ENCODE results near the gene UQCR10. TPM values are rescaled to one million over a fixed set of nuclear protein-coding genes. Genes with fewer than 3 reads are reported as not detected.

Gene UQCR10
- total and polyA plus RNA-seq, 2 experiments from 2014 or later: 78.0 to 535 TPM

DNA sequence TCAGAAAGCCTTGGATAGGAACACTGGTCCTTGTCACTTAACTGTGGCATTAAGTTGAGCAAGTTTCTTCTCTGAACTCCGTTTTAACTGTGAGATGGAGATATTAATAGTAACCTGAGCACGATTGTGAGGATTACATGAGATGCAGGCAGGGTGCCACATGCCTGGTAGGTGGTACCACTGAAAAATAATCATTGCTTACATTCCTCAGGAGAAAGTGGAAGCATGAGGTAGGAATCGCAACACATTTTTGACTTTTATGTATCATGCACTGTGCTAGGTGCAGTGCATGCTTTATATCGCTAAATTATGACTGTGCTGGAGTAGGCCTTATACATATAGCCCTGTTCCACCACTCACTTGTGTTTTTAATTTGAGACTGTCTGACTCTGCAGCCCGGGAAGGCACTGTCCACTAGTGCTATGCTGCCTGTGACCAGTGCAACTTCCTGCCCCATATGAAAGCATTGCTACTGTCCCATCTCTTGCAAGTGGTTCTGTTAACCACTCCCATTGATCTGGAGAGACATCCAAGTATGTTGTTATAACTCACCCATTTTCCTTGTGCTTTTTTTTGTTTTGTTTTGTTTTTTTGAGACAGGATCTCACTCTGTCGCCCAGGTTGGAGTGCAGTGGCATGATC is 1.0 kb downstream of the UQCR10 start:
- Histone ChIP-seq H2AFZ (no peak overlapping the region), H3K4me3 (peak overlapping the region; percentile 82), H3K4me1 (ENCODE audit: insufficient read depth) (peaks cover 11% of the 10 kb centered on the region), H3K36me3 (ENCODE audit: insufficient read depth) (no peaks in the 10 kb centered on the region), H3K9me2 (ENCODE audit: insufficient read depth) (no peaks in the 10 kb centered on the region), H3K79me2 (replicated peaks; ENCODE audit: insufficient read depth) (peaks cover 24% of the 10 kb centered on the region), H3K27ac (ENCODE audit: low read depth) (no peak overlapping the region; the same call in 1 of the 2 replicates), H3K4me2 (peak overlapping the region; percentile 99), H4K20me1 (replicated peaks; ENCODE audit: insufficient read depth) (no peaks in the 10 kb centered on the region; the same call in 1 of the 2 replicates), H3F3A (replicated peaks; ENCODE audit: low read depth) (peaks cover 4% of the 10 kb centered on the region; the same call in 1 of the 2 replicates), H3K27me3 (ENCODE audit: insufficient read depth) (no peaks in the 10 kb centered on the region)
- H3K4me1 Mint-ChIP-seq: peaks cover 15% of the 10 kb centered on the region
- ATAC-seq: no peak
- H3K36me3 Mint-ChIP-seq (ENCODE audit: low read depth): peaks cover 28% of the 10 kb centered on the region
- TF ChIP-seq, protein P1, sequence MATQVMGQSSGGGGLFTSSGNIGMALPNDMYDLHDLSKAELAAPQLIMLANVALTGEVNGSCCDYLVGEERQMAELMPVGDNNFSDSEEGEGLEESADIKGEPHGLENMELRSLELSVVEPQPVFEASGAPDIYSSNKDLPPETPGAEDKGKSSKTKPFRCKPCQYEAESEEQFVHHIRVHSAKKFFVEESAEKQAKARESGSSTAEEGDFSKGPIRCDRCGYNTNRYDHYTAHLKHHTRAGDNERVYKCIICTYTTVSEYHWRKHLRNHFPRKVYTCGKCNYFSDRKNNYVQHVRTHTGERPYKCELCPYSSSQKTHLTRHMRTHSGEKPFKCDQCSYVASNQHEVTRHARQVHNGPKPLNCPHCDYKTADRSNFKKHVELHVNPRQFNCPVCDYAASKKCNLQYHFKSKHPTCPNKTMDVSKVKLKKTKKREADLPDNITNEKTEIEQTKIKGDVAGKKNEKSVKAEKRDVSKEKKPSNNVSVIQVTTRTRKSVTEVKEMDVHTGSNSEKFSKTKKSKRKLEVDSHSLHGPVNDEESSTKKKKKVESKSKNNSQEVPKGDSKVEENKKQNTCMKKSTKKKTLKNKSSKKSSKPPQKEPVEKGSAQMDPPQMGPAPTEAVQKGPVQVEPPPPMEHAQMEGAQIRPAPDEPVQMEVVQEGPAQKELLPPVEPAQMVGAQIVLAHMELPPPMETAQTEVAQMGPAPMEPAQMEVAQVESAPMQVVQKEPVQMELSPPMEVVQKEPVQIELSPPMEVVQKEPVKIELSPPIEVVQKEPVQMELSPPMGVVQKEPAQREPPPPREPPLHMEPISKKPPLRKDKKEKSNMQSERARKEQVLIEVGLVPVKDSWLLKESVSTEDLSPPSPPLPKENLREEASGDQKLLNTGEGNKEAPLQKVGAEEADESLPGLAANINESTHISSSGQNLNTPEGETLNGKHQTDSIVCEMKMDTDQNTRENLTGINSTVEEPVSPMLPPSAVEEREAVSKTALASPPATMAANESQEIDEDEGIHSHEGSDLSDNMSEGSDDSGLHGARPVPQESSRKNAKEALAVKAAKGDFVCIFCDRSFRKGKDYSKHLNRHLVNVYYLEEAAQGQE (IDR thresholded peaks at IDR 0.05; ENCODE audit: unreplicated experiment): no peak
- TF ChIP-seq STAT1 (IDR thresholded peaks at IDR 0.05; ENCODE audit: unreplicated experiment) (no peak), ZNF331 (CRISPR knock-in tag; IDR thresholded peaks at IDR 0.05; ENCODE audit: low read depth) (no peak), JUNB (IDR thresholded peaks at IDR 0.05; ENCODE audit: unreplicated experiment) (no peak), CREB1 (CRISPR knock-in tag; IDR thresholded peaks at IDR 0.05; ENCODE audit: low read depth) (no peak)
- TF ChIP-seq, protein P2, sequence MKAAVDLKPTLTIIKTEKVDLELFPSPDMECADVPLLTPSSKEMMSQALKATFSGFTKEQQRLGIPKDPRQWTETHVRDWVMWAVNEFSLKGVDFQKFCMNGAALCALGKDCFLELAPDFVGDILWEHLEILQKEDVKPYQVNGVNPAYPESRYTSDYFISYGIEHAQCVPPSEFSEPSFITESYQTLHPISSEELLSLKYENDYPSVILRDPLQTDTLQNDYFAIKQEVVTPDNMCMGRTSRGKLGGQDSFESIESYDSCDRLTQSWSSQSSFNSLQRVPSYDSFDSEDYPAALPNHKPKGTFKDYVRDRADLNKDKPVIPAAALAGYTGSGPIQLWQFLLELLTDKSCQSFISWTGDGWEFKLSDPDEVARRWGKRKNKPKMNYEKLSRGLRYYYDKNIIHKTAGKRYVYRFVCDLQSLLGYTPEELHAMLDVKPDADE (IDR thresholded peaks at IDR 0.05): no peak
- TF ChIP-seq, protein P3, sequence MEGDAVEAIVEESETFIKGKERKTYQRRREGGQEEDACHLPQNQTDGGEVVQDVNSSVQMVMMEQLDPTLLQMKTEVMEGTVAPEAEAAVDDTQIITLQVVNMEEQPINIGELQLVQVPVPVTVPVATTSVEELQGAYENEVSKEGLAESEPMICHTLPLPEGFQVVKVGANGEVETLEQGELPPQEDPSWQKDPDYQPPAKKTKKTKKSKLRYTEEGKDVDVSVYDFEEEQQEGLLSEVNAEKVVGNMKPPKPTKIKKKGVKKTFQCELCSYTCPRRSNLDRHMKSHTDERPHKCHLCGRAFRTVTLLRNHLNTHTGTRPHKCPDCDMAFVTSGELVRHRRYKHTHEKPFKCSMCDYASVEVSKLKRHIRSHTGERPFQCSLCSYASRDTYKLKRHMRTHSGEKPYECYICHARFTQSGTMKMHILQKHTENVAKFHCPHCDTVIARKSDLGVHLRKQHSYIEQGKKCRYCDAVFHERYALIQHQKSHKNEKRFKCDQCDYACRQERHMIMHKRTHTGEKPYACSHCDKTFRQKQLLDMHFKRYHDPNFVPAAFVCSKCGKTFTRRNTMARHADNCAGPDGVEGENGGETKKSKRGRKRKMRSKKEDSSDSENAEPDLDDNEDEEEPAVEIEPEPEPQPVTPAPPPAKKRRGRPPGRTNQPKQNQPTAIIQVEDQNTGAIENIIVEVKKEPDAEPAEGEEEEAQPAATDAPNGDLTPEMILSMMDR (conservative IDR thresholded peaks at IDR 0.05; ENCODE audit: low read depth in 2 of 2): no peak
- no peak for DNase-seq (ENCODE audit: low spot score)
- peak overlapping the region; percentile 100 for H3K4me3 Mint-ChIP-seq
- 0 out of 2 replicates have a peak overlapping the region, but pooled peaks have one; percentile 99 for H3K27ac Mint-ChIP-seq
- no peaks in the 10 kb centered on the region for H3K9me3 Mint-ChIP-seq
- peaks cover 13% of the 10 kb centered on the region for H3K27me3 Mint-ChIP-seq (ENCODE audit: insufficient read depth, low read depth, poor library complexity)
